Astrocyte (in vitro differentiated cells and primary cell): ENCODE measurements around the gene PRODH2. TPM values are rescaled to one million over a fixed set of nuclear protein-coding genes. Genes with fewer than 3 reads are reported as not detected.
A peak's percentile ranks its signal among the peaks of the same experiment; 100 is the strongest.

Source experiments
- DNase-seq: peaks from one replicate; pipeline ENCODE4 v3.0.0-alpha.2; 2010; ENCODE audit warnings: low read depth
- FAIRE-seq: peaks from 2 replicates; lab custom pipeline; 2011; peaks lifted over from hg19 to GRCh38; lab: Jason Lieb, UNC
- H2AFZ ChIP-seq: 2 replicates; pipeline ENCODE4 v1.6.0; 2012; ENCODE audit warnings: low read depth, low read length, inconsistent platforms
- H3K27ac ChIP-seq: 2 replicates; pipeline ENCODE4 v1.5.1; 2011; ENCODE audit warnings: low read depth, low read length, inconsistent platforms
- H3K27me3 ChIP-seq: 2 replicates; pipeline ENCODE4 v1.6.0; 2011; ENCODE audit warnings: low read length, inconsistent platforms; ENCODE audit not compliant: insufficient read depth
- H3K36me3 ChIP-seq: 2 replicates; pipeline ENCODE4 v1.5.1; 2011; ENCODE audit warnings: low read length, inconsistent platforms; ENCODE audit not compliant: insufficient read depth
- H3K4me1 ChIP-seq: 2 replicates; pipeline ENCODE4 v1.5.1; 2011; ENCODE audit warnings: low read length, inconsistent platforms; ENCODE audit not compliant: insufficient read depth
- H3K4me2 ChIP-seq: 2 replicates; pipeline ENCODE4 v1.6.0; 2012; ENCODE audit warnings: low read length, inconsistent platforms
- H3K4me3 ChIP-seq: 2 replicates; pipeline ENCODE4 v1.5.1; 2011; ENCODE audit warnings: low read depth, mild to moderate bottlenecking, low read length, inconsistent platforms; ENCODE audit not compliant: insufficient read depth
- H3K79me2 ChIP-seq: 2 replicates; pipeline ENCODE4 v1.6.0; 2012; ENCODE audit warnings: mild to moderate bottlenecking, low read length, inconsistent platforms; ENCODE audit not compliant: insufficient read depth
- H3K9ac ChIP-seq: 2 replicates; pipeline ENCODE4 v1.6.0; 2012; ENCODE audit warnings: mild to moderate bottlenecking, low read length, inconsistent platforms
- H3K9me3 ChIP-seq: 2 replicates; pipeline ENCODE4 v1.5.1; 2012; ENCODE audit warnings: low read depth, mild to moderate bottlenecking, low read length, inconsistent platforms; ENCODE audit not compliant: insufficient read depth
- H4K20me1 ChIP-seq: 2 replicates; pipeline ENCODE4 v1.6.0; 2012; ENCODE audit warnings: low read length, inconsistent platforms; ENCODE audit not compliant: insufficient read depth
- H3K27ac Mint-ChIP-seq: one replicate; pipeline ENCODE4 v1.8.0; 2021; ENCODE audit warnings: mild to moderate bottlenecking, mixed read lengths; ENCODE audit not compliant: unreplicated experiment
- H3K27me3 Mint-ChIP-seq: one replicate; pipeline ENCODE4 v1.8.0; 2021; ENCODE audit warnings: low read depth, mixed read lengths; ENCODE audit not compliant: unreplicated experiment
- H3K36me3 Mint-ChIP-seq: one replicate; pipeline ENCODE4 v1.8.0; 2021; ENCODE audit warnings: low read depth, mixed read lengths; ENCODE audit not compliant: unreplicated experiment
- H3K4me1 Mint-ChIP-seq: one replicate; pipeline ENCODE4 v1.8.0; 2021; ENCODE audit warnings: low read depth, mixed read lengths; ENCODE audit not compliant: unreplicated experiment
- H3K4me3 Mint-ChIP-seq: one replicate; pipeline ENCODE4 v1.8.0; 2021; ENCODE audit warnings: mild to moderate bottlenecking, moderate library complexity, mixed read lengths; ENCODE audit not compliant: unreplicated experiment
- H3K9me3 Mint-ChIP-seq: one replicate; pipeline ENCODE4 v1.8.0; 2021; ENCODE audit warnings: mild to moderate bottlenecking, mixed read lengths; ENCODE audit not compliant: unreplicated experiment
- EZH2 ChIP-seq: IDR thresholded peaks from 2 replicates; pipeline ENCODE4 v1.6.1; 2012; ENCODE audit warnings: mild to moderate bottlenecking, low read length, inconsistent platforms; ENCODE audit not compliant: insufficient read depth
- total RNA-seq: library from RNA; stranded (reverse); gene quantifications from 2 replicates; pipeline ENCODE4 v1.2.1, GENCODE V29; 2021
- TF ChIP-seq, protein P1 (sequence below): IDR thresholded peaks from 2 replicates; pipeline ENCODE4 v1.5.1; 2011; ENCODE audit warnings: low read depth, mild to moderate bottlenecking, inconsistent platforms, low read length, moderate library complexity; ENCODE audit not compliant: insufficient read depth

The PRODH2 gene
- total RNA-seq, 1 donor from 2014 or later, result not detected

DNA sequence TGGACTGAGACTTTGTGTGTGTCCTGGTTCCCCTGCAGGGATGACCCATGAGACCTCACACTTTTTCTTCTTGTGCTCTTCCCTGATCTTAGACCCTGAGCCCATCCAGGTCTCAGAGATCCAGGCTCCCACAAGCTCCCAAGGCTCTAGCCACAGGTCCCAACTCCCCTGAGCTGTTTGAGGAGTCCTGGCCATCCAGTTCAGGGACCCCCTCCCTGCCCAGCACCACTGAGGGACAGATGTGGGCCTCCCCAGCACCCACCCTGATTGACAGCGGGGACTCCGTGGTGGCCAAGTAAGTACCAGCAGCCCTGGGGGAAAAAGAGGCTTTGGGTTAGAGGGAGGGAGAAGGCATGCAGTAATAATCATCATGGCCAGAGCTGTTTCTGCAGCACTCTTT lies 52.9 kb downstream of the PRODH2 start:
- H3K36me3 ChIP-seq, result peaks cover 4% of the 10 kb centered on the region
- FAIRE-seq (no peak), DNase-seq (no peak)
- no peak for TF ChIP-seq EZH2
- TF ChIP-seq, protein P1, sequence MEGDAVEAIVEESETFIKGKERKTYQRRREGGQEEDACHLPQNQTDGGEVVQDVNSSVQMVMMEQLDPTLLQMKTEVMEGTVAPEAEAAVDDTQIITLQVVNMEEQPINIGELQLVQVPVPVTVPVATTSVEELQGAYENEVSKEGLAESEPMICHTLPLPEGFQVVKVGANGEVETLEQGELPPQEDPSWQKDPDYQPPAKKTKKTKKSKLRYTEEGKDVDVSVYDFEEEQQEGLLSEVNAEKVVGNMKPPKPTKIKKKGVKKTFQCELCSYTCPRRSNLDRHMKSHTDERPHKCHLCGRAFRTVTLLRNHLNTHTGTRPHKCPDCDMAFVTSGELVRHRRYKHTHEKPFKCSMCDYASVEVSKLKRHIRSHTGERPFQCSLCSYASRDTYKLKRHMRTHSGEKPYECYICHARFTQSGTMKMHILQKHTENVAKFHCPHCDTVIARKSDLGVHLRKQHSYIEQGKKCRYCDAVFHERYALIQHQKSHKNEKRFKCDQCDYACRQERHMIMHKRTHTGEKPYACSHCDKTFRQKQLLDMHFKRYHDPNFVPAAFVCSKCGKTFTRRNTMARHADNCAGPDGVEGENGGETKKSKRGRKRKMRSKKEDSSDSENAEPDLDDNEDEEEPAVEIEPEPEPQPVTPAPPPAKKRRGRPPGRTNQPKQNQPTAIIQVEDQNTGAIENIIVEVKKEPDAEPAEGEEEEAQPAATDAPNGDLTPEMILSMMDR, result no peak
- peaks cover 11% of the 10 kb centered on the region for H4K20me1 ChIP-seq
- no peaks in the 10 kb centered on the region for H3K27me3 ChIP-seq
- Mint-ChIP-seq H3K27me3 (peaks cover under 1% of the 10 kb centered on the region), H3K4me1 (peaks cover 16% of the 10 kb centered on the region), H3K27ac (no peak overlapping the region), H3K36me3 (peaks cover 11% of the 10 kb centered on the region), H3K4me3 (peak overlapping the region; percentile 95), H3K9me3 (no peaks in the 10 kb centered on the region)
- H2AFZ ChIP-seq, result no peak overlapping the region
- H3K4me1 ChIP-seq, result peaks cover 35% of the 10 kb centered on the region
- no peak overlapping the region for H3K9ac ChIP-seq
- peaks cover 28% of the 10 kb centered on the region for H3K79me2 ChIP-seq
- H3K4me2 ChIP-seq, result peak overlapping the region; percentile 96
- no peak overlapping the region for H3K27ac ChIP-seq
- no peak overlapping the region for H3K4me3 ChIP-seq
- no peaks in the 10 kb centered on the region for H3K9me3 ChIP-seq

DNA sequence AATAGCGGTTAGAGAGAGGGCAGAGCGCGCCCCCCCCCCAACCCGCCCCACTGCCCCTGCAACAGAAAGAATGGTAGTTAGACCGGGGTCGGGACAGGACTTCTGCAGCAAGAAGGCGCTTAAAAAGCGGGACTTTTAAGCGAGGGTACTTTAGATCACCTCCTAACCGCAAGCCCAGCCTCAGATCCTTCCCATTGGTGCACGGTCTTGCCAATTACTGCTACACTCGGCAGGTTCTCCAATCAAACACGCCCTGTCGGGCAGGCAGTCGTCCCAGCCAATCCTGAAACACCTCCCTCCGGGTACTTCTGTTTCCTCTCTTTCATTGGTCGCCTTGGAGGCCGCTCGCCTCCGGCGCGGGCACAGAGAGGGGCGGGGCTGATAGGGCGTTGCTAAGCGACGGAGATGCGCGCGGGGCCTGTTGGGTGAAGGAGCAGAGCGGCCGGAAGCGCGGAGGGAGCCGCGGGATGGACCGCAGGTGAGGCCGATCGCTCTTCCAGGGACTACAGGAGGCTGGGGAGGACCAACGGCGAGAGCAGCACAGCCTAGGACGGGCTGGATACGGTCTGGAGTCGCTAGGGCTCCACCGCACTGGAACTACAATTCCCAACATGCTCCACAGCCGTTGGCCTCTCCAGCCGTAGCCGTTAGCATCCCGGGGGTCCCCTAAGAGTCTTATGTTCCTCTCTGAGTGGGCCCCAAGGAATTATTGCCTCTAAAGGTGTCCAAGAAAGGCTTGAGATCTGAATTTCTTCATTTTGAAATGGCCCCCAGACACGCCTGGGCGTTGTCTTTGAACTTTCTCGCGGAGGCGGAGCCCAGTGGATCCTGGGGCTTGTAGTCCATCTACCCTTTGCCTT lies 54.7 kb downstream of the PRODH2 start, which contains the start of gene PROSER3:
Gene PROSER3, plus strand, starts transcription at position 428 of the 860 bp plus-strand sequence. Its CDS starts 40 bp downstream, at position 468.
- Histone ChIP-seq H3K27ac (peak within 1 kb of the TSS; percentile 99), H3K4me2 (peak within 1 kb of the TSS; percentile 96), H3K9ac (peak within 1 kb of the TSS; percentile 99), H3K79me2 (peaks cover 31% of the 10 kb centered on the region), H3K4me3 (peak within 1 kb of the TSS; percentile 100), H3K9me3 (no peaks in the 10 kb centered on the region), H2AFZ (peak within 1 kb of the TSS; percentile 86), H3K27me3 (no peaks in the 10 kb centered on the region), H3K4me1 (peaks cover 35% of the 10 kb centered on the region), H4K20me1 (peaks cover 16% of the 10 kb centered on the region), H3K36me3 (peaks cover 6% of the 10 kb centered on the region)
- DNase-seq (peak; percentile 99), FAIRE-seq (peak; percentile 58)
- Mint-ChIP-seq H3K9me3 (no peaks in the 10 kb centered on the region), H3K27ac (peak within 1 kb of the TSS; percentile 97), H3K36me3 (peaks cover 22% of the 10 kb centered on the region), H3K27me3 (peaks cover 2% of the 10 kb centered on the region), H3K4me1 (peaks cover 16% of the 10 kb centered on the region), H3K4me3 (peak within 1 kb of the TSS; percentile 95)
- no peak for TF ChIP-seq EZH2

DNA sequence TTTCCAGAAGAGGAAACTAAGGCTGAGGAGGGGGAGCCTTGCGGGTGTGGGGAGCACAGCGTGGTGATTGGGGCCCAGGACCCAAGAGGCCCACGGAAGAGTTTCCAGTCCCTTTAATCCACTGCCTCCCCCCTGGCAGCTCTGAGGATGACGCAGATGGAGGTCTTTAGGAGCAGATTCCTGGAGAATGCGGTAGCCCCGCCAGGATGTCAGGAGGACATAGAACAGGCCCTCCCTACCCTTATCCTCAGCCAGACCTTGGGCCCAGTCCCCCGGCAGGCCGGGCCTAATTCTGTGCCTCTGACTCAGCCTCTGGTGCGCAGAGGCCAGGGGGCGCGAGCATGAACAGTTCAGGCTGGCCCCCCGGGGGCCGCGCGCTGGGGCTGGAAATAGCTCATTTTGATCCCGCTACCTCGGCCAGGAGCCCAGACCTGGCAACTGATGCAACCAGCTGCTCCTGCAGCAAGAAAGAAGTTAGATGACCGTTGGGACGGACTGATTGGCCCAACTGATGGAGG lies 55.4 kb downstream of the PRODH2 start:
- Histone ChIP-seq H3K4me2 (peak overlapping the region; percentile 96), H3K4me3 (peak overlapping the region; percentile 100), H2AFZ (peak overlapping the region; percentile 47), H3K9ac (peak overlapping the region; percentile 99), H3K36me3 (peaks cover 6% of the 10 kb centered on the region), H3K27ac (peak overlapping the region; percentile 99), H3K79me2 (peaks cover 37% of the 10 kb centered on the region), H3K9me3 (no peaks in the 10 kb centered on the region), H4K20me1 (peaks cover 16% of the 10 kb centered on the region), H3K4me1 (peaks cover 35% of the 10 kb centered on the region), H3K27me3 (no peaks in the 10 kb centered on the region)
- H3K27me3 Mint-ChIP-seq, result peaks cover 2% of the 10 kb centered on the region
- peak overlapping the region; percentile 97 for H3K27ac Mint-ChIP-seq
- TF ChIP-seq, protein P1, result no peak
- no peak for TF ChIP-seq EZH2
- DNase-seq, result peak; percentile 93
- peaks cover 16% of the 10 kb centered on the region for H3K4me1 Mint-ChIP-seq
- H3K9me3 Mint-ChIP-seq, result no peaks in the 10 kb centered on the region
- peaks cover 23% of the 10 kb centered on the region for H3K36me3 Mint-ChIP-seq
- H3K4me3 Mint-ChIP-seq, result peak overlapping the region; percentile 95
- no peak for FAIRE-seq
